ENCODE results near the gene FZR1.

The FZR1 gene

DNA sequence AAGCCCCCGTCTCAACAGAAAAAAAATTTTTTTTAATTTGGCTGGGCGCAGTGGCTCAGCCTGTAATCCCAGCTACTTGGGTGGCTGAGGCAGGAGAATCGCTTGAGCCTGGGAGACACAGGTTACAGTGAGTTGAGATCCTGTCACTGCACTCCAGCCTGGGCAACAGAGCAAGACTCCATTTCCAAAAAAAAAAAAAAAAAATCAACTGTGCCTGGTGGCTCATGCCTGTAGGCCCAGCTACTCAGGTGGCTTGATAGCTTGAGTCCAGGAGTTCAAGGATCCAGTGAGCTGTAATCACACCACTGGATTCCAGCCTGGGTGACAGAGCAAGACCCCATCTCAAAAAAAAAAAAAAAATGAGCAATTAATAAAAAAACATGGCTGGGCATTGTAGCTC lies 4.3 kb upstream of the FZR1 start:
- H3K79me2 ChIP-seq (ENCODE audit: insufficient read depth, low read depth): peaks cover 34% of the 10 kb centered on the region
- no peak overlapping the region for H2AFZ ChIP-seq (ENCODE audit: low read depth)
- TF ChIP-seq, protein P1, sequence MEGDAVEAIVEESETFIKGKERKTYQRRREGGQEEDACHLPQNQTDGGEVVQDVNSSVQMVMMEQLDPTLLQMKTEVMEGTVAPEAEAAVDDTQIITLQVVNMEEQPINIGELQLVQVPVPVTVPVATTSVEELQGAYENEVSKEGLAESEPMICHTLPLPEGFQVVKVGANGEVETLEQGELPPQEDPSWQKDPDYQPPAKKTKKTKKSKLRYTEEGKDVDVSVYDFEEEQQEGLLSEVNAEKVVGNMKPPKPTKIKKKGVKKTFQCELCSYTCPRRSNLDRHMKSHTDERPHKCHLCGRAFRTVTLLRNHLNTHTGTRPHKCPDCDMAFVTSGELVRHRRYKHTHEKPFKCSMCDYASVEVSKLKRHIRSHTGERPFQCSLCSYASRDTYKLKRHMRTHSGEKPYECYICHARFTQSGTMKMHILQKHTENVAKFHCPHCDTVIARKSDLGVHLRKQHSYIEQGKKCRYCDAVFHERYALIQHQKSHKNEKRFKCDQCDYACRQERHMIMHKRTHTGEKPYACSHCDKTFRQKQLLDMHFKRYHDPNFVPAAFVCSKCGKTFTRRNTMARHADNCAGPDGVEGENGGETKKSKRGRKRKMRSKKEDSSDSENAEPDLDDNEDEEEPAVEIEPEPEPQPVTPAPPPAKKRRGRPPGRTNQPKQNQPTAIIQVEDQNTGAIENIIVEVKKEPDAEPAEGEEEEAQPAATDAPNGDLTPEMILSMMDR (conservative IDR thresholded peaks at IDR 0.05; ENCODE audit: low read depth, low read length): no peak
- no peak overlapping the region for H3K27ac ChIP-seq
- peaks cover 32% of the 10 kb centered on the region for H3K4me1 ChIP-seq (ENCODE audit: low read depth, poor library complexity, severe bottlenecking)
- H3K4me3 ChIP-seq (IDR thresholded peaks at IDR 0.05; ENCODE audit: insufficient read depth, low read depth, low read length): no peak overlapping the region
- no peak overlapping the region for H3K4me2 ChIP-seq
- no peaks in the 10 kb centered on the region for H3K27me3 ChIP-seq (ENCODE audit: insufficient read depth, low read depth)
- H3K36me3 ChIP-seq (ENCODE audit: insufficient read depth): no peaks in the 10 kb centered on the region
- H4K20me1 ChIP-seq (ENCODE audit: insufficient read depth): no peaks in the 10 kb centered on the region
- H3K9ac ChIP-seq: no peak overlapping the region

DNA sequence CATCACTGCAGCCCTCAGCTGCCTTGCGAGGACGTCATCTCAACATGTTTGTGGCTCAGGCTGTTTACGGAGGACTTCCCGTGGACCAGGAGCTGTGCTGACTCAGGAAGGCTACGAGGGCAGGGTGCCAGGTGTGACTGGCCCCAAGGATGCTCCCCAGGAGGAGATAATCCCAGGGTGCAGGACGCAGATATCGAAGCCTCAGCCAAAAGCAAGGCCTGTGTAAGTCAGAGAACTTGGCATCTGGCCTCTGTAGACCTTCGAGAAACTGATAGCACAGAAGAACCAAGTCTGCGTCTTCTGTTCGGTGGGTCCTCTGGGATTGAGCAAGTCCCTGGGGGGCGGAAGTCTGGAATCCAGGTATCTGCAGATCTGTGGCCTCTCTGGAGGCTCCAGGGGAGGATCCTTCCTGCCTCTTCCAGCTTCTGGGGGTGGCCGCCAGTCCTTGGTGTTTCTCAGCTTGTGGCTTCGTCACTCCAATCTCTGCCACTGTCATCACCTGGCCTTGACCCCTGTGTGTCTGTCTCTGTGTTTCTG lies 3.0 kb upstream of the FZR1 start:
- H3K4me1 ChIP-seq (ENCODE audit: low read depth, poor library complexity, severe bottlenecking): peaks cover 40% of the 10 kb centered on the region
- no peaks in the 10 kb centered on the region for H3K36me3 ChIP-seq (ENCODE audit: insufficient read depth)
- H3K9ac ChIP-seq: no peak overlapping the region
- TF ChIP-seq, protein P1 (conservative IDR thresholded peaks at IDR 0.05; ENCODE audit: low read depth, low read length): no peak
- no peak overlapping the region for H3K4me3 ChIP-seq (IDR thresholded peaks at IDR 0.05; ENCODE audit: insufficient read depth, low read depth, low read length)
- peaks cover 29% of the 10 kb centered on the region for H3K79me2 ChIP-seq (ENCODE audit: insufficient read depth, low read depth)
- no peaks in the 10 kb centered on the region for H4K20me1 ChIP-seq (ENCODE audit: insufficient read depth)
- no peak overlapping the region for H3K4me2 ChIP-seq
- no peak overlapping the region for H3K27ac ChIP-seq
- no peak overlapping the region for H2AFZ ChIP-seq (ENCODE audit: low read depth)
- H3K27me3 ChIP-seq (ENCODE audit: insufficient read depth, low read depth): no peaks in the 10 kb centered on the region

GRCh38 chr19:3504735-3505134 lies 1.4 kb upstream of the FZR1 start:
- H3K4me1 ChIP-seq (ENCODE audit: low read depth, poor library complexity, severe bottlenecking): peaks cover 30% of the 10 kb centered on the region
- H3K27me3 ChIP-seq (ENCODE audit: insufficient read depth, low read depth): no peaks in the 10 kb centered on the region
- H3K9ac ChIP-seq: no peak overlapping the region; the same call in 1 of the 2 replicates
- TF ChIP-seq, protein P1 (conservative IDR thresholded peaks at IDR 0.05; ENCODE audit: low read depth, low read length): no peak
- no peak overlapping the region for H3K4me3 ChIP-seq (IDR thresholded peaks at IDR 0.05; ENCODE audit: insufficient read depth, low read depth, low read length)
- H3K27ac ChIP-seq: peak overlapping the region; percentile 94; the same call in 1 of the 2 replicates
- H2AFZ ChIP-seq (ENCODE audit: low read depth): peak overlapping the region; percentile 83; the same call in 1 of the 2 replicates
- H3K36me3 ChIP-seq (ENCODE audit: insufficient read depth): no peaks in the 10 kb centered on the region
- peak overlapping the region; percentile 67; the same call in 1 of the 2 replicates for H3K4me2 ChIP-seq
- peaks cover 27% of the 10 kb centered on the region for H3K79me2 ChIP-seq (ENCODE audit: insufficient read depth, low read depth)
- no peaks in the 10 kb centered on the region for H4K20me1 ChIP-seq (ENCODE audit: insufficient read depth)

DNA sequence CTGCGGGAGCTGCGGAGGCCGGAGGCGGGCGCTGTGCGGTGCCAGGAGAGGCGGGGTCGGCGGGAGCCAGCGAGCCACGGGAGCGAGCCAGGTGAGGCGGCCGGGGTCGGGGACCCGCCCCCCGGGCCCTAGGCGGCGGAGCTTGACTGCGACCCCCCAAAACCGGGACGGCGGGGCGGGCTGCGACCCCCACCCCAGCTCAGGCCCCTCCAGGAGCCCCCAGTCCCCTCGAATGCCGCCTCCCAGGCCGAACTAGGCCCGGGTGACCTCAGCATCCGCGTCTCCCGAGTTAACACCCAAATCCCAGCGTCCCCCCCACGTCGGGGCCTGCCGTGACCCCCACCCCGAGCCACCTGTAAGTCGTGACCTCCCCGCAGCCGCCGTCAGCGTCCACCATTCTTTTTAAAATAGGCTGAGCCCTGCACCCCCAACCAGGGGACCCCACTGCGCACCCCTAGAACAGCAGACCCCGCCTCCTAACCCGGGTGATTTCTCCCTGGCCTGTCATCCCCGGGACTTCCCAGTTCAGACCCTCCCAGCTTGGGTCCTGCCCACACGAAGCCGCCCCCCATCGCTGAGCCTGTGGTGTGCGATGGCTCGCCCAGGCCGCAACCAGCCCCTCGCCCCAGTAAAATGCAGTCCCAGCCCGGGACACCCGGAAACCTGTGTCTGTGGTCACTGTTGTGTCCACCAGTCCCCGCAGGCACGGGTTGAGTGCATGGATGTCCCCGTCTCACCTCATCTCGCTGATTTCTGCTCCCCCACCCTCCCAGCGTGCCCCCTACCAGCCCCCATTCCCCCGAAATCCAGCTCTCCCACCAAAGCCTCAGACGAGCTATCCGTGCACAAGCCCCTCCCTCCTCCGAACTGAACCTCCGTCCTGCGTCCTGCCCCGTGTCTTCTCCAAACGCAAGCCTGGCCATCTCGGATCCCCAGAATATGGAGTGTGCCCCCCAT lies 551 bp downstream of the FZR1 start:
- peak overlapping the region; percentile 32; the same call in 1 of the 2 replicates for H3K27ac ChIP-seq
- H3K27me3 ChIP-seq (ENCODE audit: insufficient read depth, low read depth): no peaks in the 10 kb centered on the region
- H3K79me2 ChIP-seq (ENCODE audit: insufficient read depth, low read depth): peaks cover 37% of the 10 kb centered on the region

More for the DNA sequence above, 551 bp downstream of the FZR1 start:
- Histone ChIP-seq H3K4me2 (peak overlapping the region; percentile 60), H4K20me1 (ENCODE audit: insufficient read depth) (no peaks in the 10 kb centered on the region), H2AFZ (ENCODE audit: low read depth) (peak overlapping the region; percentile 34; the same call in 1 of the 2 replicates), H3K4me3 (IDR thresholded peaks at IDR 0.05; ENCODE audit: insufficient read depth, low read depth, low read length) (no peak overlapping the region), H3K36me3 (ENCODE audit: insufficient read depth) (no peaks in the 10 kb centered on the region), H3K4me1 (ENCODE audit: low read depth, poor library complexity, severe bottlenecking) (peaks cover 23% of the 10 kb centered on the region), H3K9ac (peak overlapping the region; percentile 71; the same call in 1 of the 2 replicates)
- TF ChIP-seq, protein P1 (conservative IDR thresholded peaks at IDR 0.05; ENCODE audit: low read depth, low read length): no peak

Data from KMS-11 (cell line).